Keratinocyte (primary cell): ENCODE data around the gene LZTS2. TPM values are rescaled to one million over a fixed set of nuclear protein-coding genes. Genes with fewer than 3 reads are reported as not detected.

Experiments used
- DNase-seq: peaks from one replicate; pipeline ENCODE4 v3.0.0-alpha.2; 2011; ENCODE audit warnings: low read depth, missing footprints, low spot score
- FAIRE-seq: peaks from 2 replicates; lab custom pipeline; 2011; peaks lifted over from hg19 to GRCh38; lab: Jason Lieb, UNC
- H2AFZ ChIP-seq: 2 replicates; pipeline ENCODE4 v1.6.0; 2012; ENCODE audit warnings: low read length, control low read depth, inconsistent platforms; ENCODE audit not compliant: control insufficient read depth
- H3K27ac ChIP-seq: 2 replicates; pipeline ENCODE4 v1.5.1; 2011; ENCODE audit warnings: low read length; ENCODE audit not compliant: control insufficient read depth, insufficient read depth
- H3K27me3 ChIP-seq: 3 replicates; pipeline ENCODE4 v1.6.0; 2011; ENCODE audit warnings: low read length; ENCODE audit not compliant: control insufficient read depth, insufficient read depth; ENCODE audit errors: extremely low read depth
- H3K36me3 ChIP-seq, 2 experiments: 2 replicates in 1 of 2; 3 replicates in 1 of 2; pipeline ENCODE4 v1.5.1; 2011; ENCODE audit warnings: low read length in 2 of 2, mild to moderate bottlenecking in 1 of 2; ENCODE audit not compliant: control insufficient read depth in 2 of 2, insufficient read depth in 2 of 2; ENCODE audit errors: extremely low read depth in 1 of 2
- H3K4me1 ChIP-seq: 3 replicates; pipeline ENCODE4 v1.5.1; 2011; ENCODE audit warnings: low read length; ENCODE audit not compliant: control insufficient read depth, insufficient read depth; ENCODE audit errors: extremely low read depth
- H3K4me2 ChIP-seq: 3 replicates; pipeline ENCODE4 v1.6.0; 2011; ENCODE audit warnings: low read depth, low read length; ENCODE audit not compliant: control insufficient read depth, insufficient read depth; ENCODE audit errors: extremely low read depth
- H3K4me3 ChIP-seq, 3 experiments: fragments of 200-600 bp in 1 of 3; sonication (generic) in 1 of 3; 2 replicates in 2 of 3; 3 replicates in 1 of 3; pipeline ENCODE4 v1.5.1; 2011 to 2016; ENCODE audit warnings: low read length in 3 of 3, mild to moderate bottlenecking in 3 of 3, control low read depth in 2 of 3, inconsistent platforms in 1 of 3, low read depth in 1 of 3, mixed read lengths in 1 of 3, mixed run types in 1 of 3, moderate library complexity in 1 of 3; ENCODE audit not compliant: control insufficient read depth in 2 of 3, insufficient read depth in 2 of 3; ENCODE audit errors: extremely low read depth in 1 of 3
- H3K79me2 ChIP-seq: 2 replicates; pipeline ENCODE4 v1.6.0; 2012; ENCODE audit warnings: low read length; ENCODE audit not compliant: control insufficient read depth, insufficient read depth
- H3K9ac ChIP-seq: 3 replicates; pipeline ENCODE4 v1.6.0; 2011; ENCODE audit warnings: low read length; ENCODE audit not compliant: control insufficient read depth, insufficient read depth; ENCODE audit errors: extremely low read depth
- H3K9me1 ChIP-seq: 3 replicates; pipeline ENCODE4 v1.6.0; 2011; ENCODE audit warnings: low read length; ENCODE audit not compliant: control insufficient read depth, insufficient read depth; ENCODE audit errors: extremely low read depth
- H3K9me3 ChIP-seq: 2 replicates; pipeline ENCODE4 v1.5.1; 2012; ENCODE audit warnings: low read depth, low read length; ENCODE audit not compliant: control insufficient read depth
- H4K20me1 ChIP-seq: 3 replicates; pipeline ENCODE4 v1.6.0; 2011; ENCODE audit warnings: low read length; ENCODE audit not compliant: control insufficient read depth, insufficient read depth; ENCODE audit errors: extremely low read depth
- EZH2 ChIP-seq: IDR thresholded peaks from one replicate; pipeline ENCODE4 v1.6.1; 2012; ENCODE audit warnings: inconsistent platforms, mild to moderate bottlenecking, low read length, moderate library complexity
- dilution Hi-C: fragments of 300-500 bp; cut with MboI; formaldehyde crosslinking; loops from one replicate; pipeline ENCODE4 v1.7.0; 2020; ENCODE audit warnings: low sequenced_read_pairs; ENCODE audit not compliant: extremely low pct_ligation_motif_present
- polyA plus RNA-seq, 5 experiments: library from polyadenylated mRNA; depleted of rRNA in 3 of 5; stranded (reverse) in 3 of 5; stranded (forward) in 1 of 5; unstranded in 1 of 5; fragments of >200 nt; gene quantifications; 1 replicate in 1 of 5; 2 replicates in 3 of 5; 3 replicates in 1 of 5; pipeline versions ENCODE4 v1.2.1 to v1.2.3, GENCODE V29; 2011 to 2012; ENCODE audit warnings: missing spikeins in 2 of 5, low read depth in 1 of 5, low replicate concordance in 1 of 5
- small RNA-seq, 3 experiments: library from RNA; depleted of rRNA; stranded (forward); fragments of <200 nt; gene quantifications; one replicate each; pipeline ENCODE3, GENCODE V24; 2012; ENCODE audit warnings: low read depth in 3 of 3, low replicate concordance in 1 of 3; ENCODE audit not compliant: insufficient read length in 3 of 3
- TF ChIP-seq, protein P1 (sequence below), 3 experiments: IDR thresholded peaks in 1 of 3; conservative IDR thresholded peaks in 1 of 3; optimal IDR thresholded peaks in 1 of 3; 2 replicates in 2 of 3; 3 replicates in 1 of 3; pipeline versions ENCODE3 to v1.5.1; 2011; ENCODE audit warnings: low read length in 3 of 3, mild to moderate bottlenecking in 3 of 3, moderate library complexity in 2 of 3, control low read depth in 1 of 3, inconsistent platforms in 1 of 3; ENCODE audit not compliant: insufficient read depth in 2 of 3; ENCODE audit errors: extremely low read depth in 1 of 3

The LZTS2 gene
- polyA plus RNA-seq, 1 donor (not counting 4 experiments of a cell fraction or from before 2014, with no cell fraction given) = 18.6 TPM

DNA sequence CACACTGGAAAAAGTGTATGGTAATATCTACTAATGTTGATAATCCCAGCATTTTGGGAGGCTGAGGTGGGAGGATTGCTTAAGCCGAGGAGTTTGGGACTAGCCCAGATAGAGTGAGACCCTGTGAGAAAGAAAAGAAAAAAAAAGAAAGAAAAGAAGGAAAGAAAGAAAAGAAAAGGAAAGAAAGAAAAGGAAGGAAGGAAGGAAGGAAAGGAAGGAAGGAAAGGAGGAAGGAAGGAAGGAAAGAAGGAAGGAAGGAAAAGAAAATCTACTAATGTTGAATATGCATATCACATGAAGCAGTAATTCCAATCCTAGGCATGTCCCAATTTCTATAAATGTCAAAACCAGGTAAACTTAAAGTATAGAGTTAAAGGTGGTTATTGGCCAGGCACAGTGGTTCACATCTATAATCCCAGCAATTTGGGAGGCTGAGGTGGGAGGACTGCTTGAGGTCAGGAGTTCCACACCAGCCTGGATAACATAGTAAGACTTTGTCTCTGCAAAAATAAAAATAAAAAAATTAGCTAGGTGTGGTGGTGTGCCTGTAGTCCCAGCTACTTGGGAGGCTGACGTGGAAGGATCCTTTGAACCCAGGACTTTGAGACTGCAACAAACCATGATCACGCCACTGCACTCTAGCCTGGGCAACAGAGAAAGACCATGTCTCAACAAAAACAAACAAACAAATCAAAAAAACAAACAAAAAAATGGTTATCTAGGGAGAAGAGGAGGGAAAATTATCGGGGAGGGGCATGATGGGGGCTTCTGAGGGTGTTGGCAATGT is 57.0 kb downstream of the LZTS2 start:
- FAIRE-seq = no peak
- Histone ChIP-seq H3K4me1 (peaks cover 19% of the 10 kb centered on the region), H3K9me3 (no peaks in the 10 kb centered on the region), H3K79me2 (peaks cover 6% of the 10 kb centered on the region), H3K9ac (no peak overlapping the region), H4K20me1 (no peaks in the 10 kb centered on the region), H3K9me1 (no peaks in the 10 kb centered on the region), H2AFZ (no peak overlapping the region), H3K36me3 (no peaks in the 10 kb centered on the region), H3K4me2 (no peak overlapping the region), H3K27me3 (no peaks in the 10 kb centered on the region), H3K4me3 (no peak overlapping the region), H3K27ac (no peak overlapping the region)
- no peak for TF ChIP-seq EZH2
- TF ChIP-seq, protein P1, sequence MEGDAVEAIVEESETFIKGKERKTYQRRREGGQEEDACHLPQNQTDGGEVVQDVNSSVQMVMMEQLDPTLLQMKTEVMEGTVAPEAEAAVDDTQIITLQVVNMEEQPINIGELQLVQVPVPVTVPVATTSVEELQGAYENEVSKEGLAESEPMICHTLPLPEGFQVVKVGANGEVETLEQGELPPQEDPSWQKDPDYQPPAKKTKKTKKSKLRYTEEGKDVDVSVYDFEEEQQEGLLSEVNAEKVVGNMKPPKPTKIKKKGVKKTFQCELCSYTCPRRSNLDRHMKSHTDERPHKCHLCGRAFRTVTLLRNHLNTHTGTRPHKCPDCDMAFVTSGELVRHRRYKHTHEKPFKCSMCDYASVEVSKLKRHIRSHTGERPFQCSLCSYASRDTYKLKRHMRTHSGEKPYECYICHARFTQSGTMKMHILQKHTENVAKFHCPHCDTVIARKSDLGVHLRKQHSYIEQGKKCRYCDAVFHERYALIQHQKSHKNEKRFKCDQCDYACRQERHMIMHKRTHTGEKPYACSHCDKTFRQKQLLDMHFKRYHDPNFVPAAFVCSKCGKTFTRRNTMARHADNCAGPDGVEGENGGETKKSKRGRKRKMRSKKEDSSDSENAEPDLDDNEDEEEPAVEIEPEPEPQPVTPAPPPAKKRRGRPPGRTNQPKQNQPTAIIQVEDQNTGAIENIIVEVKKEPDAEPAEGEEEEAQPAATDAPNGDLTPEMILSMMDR (optimal IDR thresholded peaks at IDR 0.05 in 1 of 3, IDR thresholded peaks at IDR 0.05 in 1 of 3, conservative IDR thresholded peaks at IDR 0.05 in 1 of 3; ENCODE audit: extremely low read depth in 1 of 3, insufficient read depth in 2 of 3, low read length in 3 of 3) = no peak
- dilution Hi-C loops = no loop called here
- no peak for DNase-seq

Small RNAs within 50 kb of the gene (small RNA-seq; reads per million reads assigned to genes)
- gene MIR608 = 0 reads per million in 3 experiments

Other genes starting within 250 kb of the LZTS2 start
- 4.6 to 7.1 TPM (median 4.9 TPM) in 3 replicates for gene SLF2, start 86.8 kb upstream of the LZTS2 start, polyA plus RNA-seq
- 0.98 to 1.9 TPM (median 1.2 TPM) in 3 replicates for gene SEMA4G, start 30.3 kb upstream of the LZTS2 start, polyA plus RNA-seq
- 71.1 to 105 TPM (median 75.3 TPM) in 3 replicates for gene MRPL43, start 12.3 kb upstream of the LZTS2 start, polyA plus RNA-seq
- 10.1 to 16.9 TPM (median 12.9 TPM) in 3 replicates for gene TWNK, start 12.3 kb upstream of the LZTS2 start, polyA plus RNA-seq
- 0.31 to 0.54 TPM (median 0.54 TPM) in 3 replicates for gene PDZD7, start 31.3 kb downstream of the LZTS2 start, polyA plus RNA-seq
- gene SFXN3, start 31.4 kb downstream of the LZTS2 start, polyA plus RNA-seq = 77.0 to 102 TPM (median 78.7 TPM) in 3 replicates
- 0.08 to 0.18 TPM (median 0.18 TPM) in 3 replicates for gene KAZALD1, start 62.2 kb downstream of the LZTS2 start, polyA plus RNA-seq
- gene TLX1, start 131.5 kb downstream of the LZTS2 start, polyA plus RNA-seq = not detected in 3 replicates
- not detected in 3 replicates for gene LBX1, start 229.7 kb downstream of the LZTS2 start, polyA plus RNA-seq